Endothelial cell of umbilical vein (primary cell): ENCODE data around the gene STX4. TPM values are rescaled to one million over a fixed set of nuclear protein-coding genes. Genes with fewer than 3 reads are reported as not detected.

Source experiments
- BruUV-seq: library from RNA; stranded (reverse); fragments of 400-500 nt; replicated peaks from 2 replicates; lab custom pipeline; 2021; lab: Mats Ljungman, UMichigan
- CTCF ChIA-PET: fragments of 300-600, 350-600 bp; sonication (Branson Sonifier 250); formaldehyde crosslinking; loops from one replicate; lab custom pipeline; 2021; ENCODE audit warnings: antibody characterized with exemption, inconsistent platforms; lab: Charles Lee
- POLR2A ChIA-PET: fragments of 300-600, 350-600 bp; sonication (Branson Sonifier 250); formaldehyde crosslinking; loops from one replicate; lab custom pipeline; 2021; ENCODE audit warnings: antibody characterized with exemption, inconsistent platforms; lab: Charles Lee
- DNase-seq: peaks from one replicate; pipeline ENCODE4 v3.0.0-alpha.2; 2011; ENCODE audit warnings: low read depth, low spot score
- FAIRE-seq: peaks from 2 replicates; lab custom pipeline; 2011; peaks lifted over from hg19 to GRCh38; lab: Jason Lieb, UNC
- H2AFZ ChIP-seq: 2 replicates; pipeline ENCODE4 v1.6.0; 2012; ENCODE audit warnings: low read depth, low read length, control low read depth, inconsistent platforms
- H3K27ac ChIP-seq: 2 replicates; pipeline ENCODE4 v1.5.1; 2011; ENCODE audit warnings: low read depth, mild to moderate bottlenecking, control low read depth, low read length, moderate library complexity; ENCODE audit not compliant: insufficient read depth
- H3K27me3 ChIP-seq, 2 experiments: 2 replicates each; pipeline versions ENCODE4 v1.6.0 to v1.6.1; 2011; ENCODE audit warnings: low read length in 2 of 2, mixed read lengths in 1 of 2; ENCODE audit not compliant: control insufficient read depth in 2 of 2, insufficient read depth in 2 of 2
- H3K36me3 ChIP-seq, 2 experiments: 2 replicates in 1 of 2; 3 replicates in 1 of 2; pipeline ENCODE4 v1.5.1; 2011; ENCODE audit warnings: low read length in 2 of 2, mild to moderate bottlenecking in 1 of 2, moderate library complexity in 1 of 2; ENCODE audit not compliant: control insufficient read depth in 2 of 2, insufficient read depth in 2 of 2; ENCODE audit errors: extremely low read depth in 1 of 2
- H3K4me1 ChIP-seq: 3 replicates; pipeline ENCODE4 v1.5.1; 2011; ENCODE audit warnings: mild to moderate bottlenecking, low read length; ENCODE audit not compliant: control insufficient read depth, insufficient read depth; ENCODE audit errors: extremely low read depth
- H3K4me2 ChIP-seq: 2 replicates; pipeline ENCODE4 v1.6.1; 2011; ENCODE audit warnings: low read length, control low read depth, mixed read lengths; ENCODE audit not compliant: insufficient read depth
- H3K4me3 ChIP-seq, 3 experiments: fragments of 200-600 bp in 1 of 3; sonication (generic), shearing (Covaris generic) in 1 of 3; replicated peaks in 1 of 3; 2 replicates each; pipeline ENCODE4 v1.5.1; 2011 to 2016; ENCODE audit warnings: control low read depth in 3 of 3, low read length in 3 of 3, mild to moderate bottlenecking in 2 of 3, inconsistent platforms in 1 of 3, low read depth in 1 of 3, moderate library complexity in 1 of 3; ENCODE audit not compliant: insufficient read depth in 1 of 3
- H3K79me2 ChIP-seq: 2 replicates; pipeline ENCODE4 v1.6.0; 2012; ENCODE audit warnings: low read length, inconsistent platforms; ENCODE audit not compliant: control insufficient read depth, insufficient read depth
- H3K9ac ChIP-seq: replicated peaks from 2 replicates; pipeline ENCODE3; 2011; ENCODE audit warnings: low read length, control low read depth; ENCODE audit not compliant: insufficient read depth; ENCODE audit errors: extremely low read depth
- H3K9me1 ChIP-seq: replicated peaks from 3 replicates; pipeline ENCODE4 v1.6.0; 2011; ENCODE audit warnings: mild to moderate bottlenecking, low read length; ENCODE audit not compliant: control insufficient read depth, insufficient read depth; ENCODE audit errors: extremely low read depth
- H3K9me3 ChIP-seq: replicated peaks from 2 replicates; pipeline ENCODE4 v1.5.1; 2012; ENCODE audit warnings: low read length, inconsistent platforms; ENCODE audit not compliant: control insufficient read depth, insufficient read depth
- H4K20me1 ChIP-seq: replicated peaks from 2 replicates; pipeline ENCODE3; 2011; ENCODE audit warnings: mild to moderate bottlenecking, low read length; ENCODE audit not compliant: control insufficient read depth, insufficient read depth; ENCODE audit errors: extremely low read depth
- CTCF ChIP-seq, 2 donors: IDR thresholded peaks; 1 replicate in 1 of 2; 2 replicates in 1 of 2; pipeline ENCODE4 v1.5.1; 2011; ENCODE audit warnings: low read length in 2 of 2, mild to moderate bottlenecking in 2 of 2, moderate library complexity in 2 of 2, control low read depth in 1 of 2, inconsistent platforms in 1 of 2, low read depth in 1 of 2; ENCODE audit not compliant: insufficient read depth in 1 of 2; ENCODE audit errors: extremely low read depth in 1 of 2
- EZH2 ChIP-seq: IDR thresholded peaks from 2 replicates; pipeline ENCODE4 v1.6.1; 2012; ENCODE audit warnings: borderline replicate concordance, low read depth, mild to moderate bottlenecking, moderate library complexity, low read length, inconsistent platforms; ENCODE audit not compliant: severe bottlenecking
- FOS ChIP-seq: IDR thresholded peaks from 2 replicates; pipeline ENCODE4 v1.6.1; 2011; ENCODE audit warnings: mild to moderate bottlenecking, low read length, moderate library complexity, borderline replicate concordance; ENCODE audit not compliant: insufficient read depth
- GATA2 ChIP-seq: IDR thresholded peaks from 2 replicates; pipeline ENCODE4 v1.7.0; 2011; ENCODE audit warnings: low read depth, mild to moderate bottlenecking, moderate library complexity, mixed read lengths, low read length; ENCODE audit not compliant: insufficient read length, insufficient read depth
- JUN ChIP-seq: IDR thresholded peaks from 2 replicates; pipeline ENCODE4 v1.6.1; 2011; ENCODE audit warnings: borderline replicate concordance, low read depth; ENCODE audit not compliant: insufficient read length, insufficient read depth
- MAX ChIP-seq: IDR thresholded peaks from 2 replicates; pipeline ENCODE4 v1.6.1; 2011; ENCODE audit not compliant: insufficient read depth, insufficient read length
- MYC ChIP-seq: IDR thresholded peaks from one replicate; pipeline ENCODE4 v1.6.1; 2011; ENCODE audit warnings: mild to moderate bottlenecking, low read depth, low read length
- POLR2A ChIP-seq: IDR thresholded peaks from 2 replicates; pipeline ENCODE4 v1.6.1; 2012; ENCODE audit warnings: low read depth, mild to moderate bottlenecking, control low read depth, low read length
- POLR2AphosphoS5 ChIP-seq: IDR thresholded peaks from 2 replicates; pipeline ENCODE4 v1.6.1; 2012; ENCODE audit warnings: low read depth, mild to moderate bottlenecking, control low read depth, low read length, moderate library complexity; ENCODE audit not compliant: insufficient read depth
- dilution Hi-C: fragments of 300-500 bp; cut with MboI; formaldehyde crosslinking; loops from one replicate; pipeline ENCODE4 v1.15.0; 2019; ENCODE audit warnings: low sequenced_read_pairs; ENCODE audit not compliant: extremely low pct_ligation_motif_present
- intact Hi-C: fragments of 100-400 bp; cut with micrococcal nuclease; formaldehyde crosslinking; loops from one replicate; pipeline ENCODE4 v1.10.0; 2022
- polyA plus RNA-seq, 4 experiments: library from polyadenylated mRNA; depleted of rRNA in 3 of 4; stranded (reverse) in 3 of 4; unstranded in 1 of 4; fragments of >200 nt; gene quantifications; 2 replicates each; pipeline versions ENCODE4 v1.2.1 to v1.2.3, GENCODE V29; 2011 to 2012; ENCODE audit warnings: missing spikeins in 1 of 4
- total RNA-seq: library from RNA; stranded (reverse); gene quantifications from 2 replicates; pipeline ENCODE4 v1.2.3, GENCODE V29; 2021

Gene STX4
- total and polyA plus RNA-seq, 2 donors (not counting 3 experiments of a cell fraction or from before 2014, with no cell fraction given): 49.5 to 65.2 TPM

- H3K79me2 ChIP-seq: peaks cover 29% of the 10 kb centered on the region
- no TSS peak for BruUV-seq
- ChIA-PET POLR2A (no interaction called here), CTCF (no interaction called here)
- H3K4me2 ChIP-seq: no peak overlapping the region
- H3K36me3 ChIP-seq: peaks cover 3 to 36% of the 10 kb centered on the region in 2 experiments
- no peaks in the 10 kb centered on the region for H4K20me1 ChIP-seq
- FAIRE-seq (no peak), DNase-seq (no peak)
- no peaks in the 10 kb centered on the region for H3K9me3 ChIP-seq
- no peak overlapping the region for H3K9ac ChIP-seq
- no peak overlapping the region for H3K4me3 ChIP-seq
- intact Hi-C loops (loop anchor here (10.0 kb wide), 1 partner anchor 787 kb away; no protein-coding TSS in a partner anchor), dilution Hi-C loops (no loop called here)
- no peak overlapping the region for H3K27ac ChIP-seq
- no peaks in the 10 kb centered on the region for H3K27me3 ChIP-seq
- TF ChIP-seq POLR2A (no peak), POLR2AphosphoS5 (no peak), MAX (no peak), EZH2 (no peak), GATA2 (no peak), MYC (no peak), JUN (no peak), FOS (no peak), CTCF (IDR thresholded peaks at IDR 0.05; ENCODE audit: extremely low read depth in 1 of 2, insufficient read depth in 1 of 2, low read depth in 1 of 2, low read length in 2 of 2) (no peak)
- no peaks in the 10 kb centered on the region for H3K9me1 ChIP-seq
- H3K4me1 ChIP-seq: peaks cover 4% of the 10 kb centered on the region
- no peak overlapping the region for H2AFZ ChIP-seq
These were observed 44.4 kb downstream of the STX4 start for GRCh38 chr16:31077592-31078396.
